H1 (cell line): Measurements from ENCODE around the gene NXPH4. TPM values are rescaled to one million over a fixed set of nuclear protein-coding genes. Genes with fewer than 3 reads are reported as not detected.

ENCODE experiments used
- CBX8 ChIP-seq: fragments of 300-800, 300-1000 bp; sonication (generic); IDR thresholded peaks from 2 replicates; pipeline ENCODE4 v1.7.1; 2016; ENCODE audit warnings: low read depth, low read length, borderline replicate concordance
- polyA plus RNA-seq, 7 experiments: library from polyadenylated mRNA; depleted of rRNA in 3 of 7; stranded (reverse) in 5 of 7; unstranded in 2 of 7; fragments of >200 nt in 5 of 7; fragments of 200-250 nt in 2 of 7; gene quantifications; 1 replicate in 5 of 7; 2 replicates in 1 of 7; 4 replicates in 1 of 7; pipeline versions ENCODE4 v1.2.1 to v1.2.3, GENCODE V29; 2011 to 2013; ENCODE audit warnings: missing spikeins in 2 of 7, mixed read lengths in 2 of 7
- total RNA-seq: library from RNA; stranded (reverse); fragmentation: NEBNext Ultra II Directional; extraction: Animal tissue kit (Norgen Biotek cat#: 25700); gene quantifications from 2 replicates; pipeline ENCODE4 v1.2.1, GENCODE V29; 2021
- TF ChIP-seq, protein P1 (sequence below), 3 experiments: IDR thresholded peaks; 1 replicate in 2 of 3; 2 replicates in 1 of 3; pipeline versions ENCODE4 v1.5.1 to v1.6.1; 2011; ENCODE audit warnings: low read length in 3 of 3, mild to moderate bottlenecking in 3 of 3, inconsistent platforms in 2 of 3, low read depth in 1 of 3, moderate library complexity in 1 of 3; ENCODE audit not compliant: insufficient read depth in 1 of 3; ENCODE audit errors: control extremely low read depth in 1 of 3

Gene NXPH4
- total and polyA plus RNA-seq, 2 of the 8 experiments (the other 6 are each of a cell fraction or from before 2014, with no cell fraction given), result 0.92 to 1.7 TPM

GRCh38 chr12:57232156-57232756 is 15.7 kb downstream of the NXPH4 start (continued):
- TF ChIP-seq, protein P1, sequence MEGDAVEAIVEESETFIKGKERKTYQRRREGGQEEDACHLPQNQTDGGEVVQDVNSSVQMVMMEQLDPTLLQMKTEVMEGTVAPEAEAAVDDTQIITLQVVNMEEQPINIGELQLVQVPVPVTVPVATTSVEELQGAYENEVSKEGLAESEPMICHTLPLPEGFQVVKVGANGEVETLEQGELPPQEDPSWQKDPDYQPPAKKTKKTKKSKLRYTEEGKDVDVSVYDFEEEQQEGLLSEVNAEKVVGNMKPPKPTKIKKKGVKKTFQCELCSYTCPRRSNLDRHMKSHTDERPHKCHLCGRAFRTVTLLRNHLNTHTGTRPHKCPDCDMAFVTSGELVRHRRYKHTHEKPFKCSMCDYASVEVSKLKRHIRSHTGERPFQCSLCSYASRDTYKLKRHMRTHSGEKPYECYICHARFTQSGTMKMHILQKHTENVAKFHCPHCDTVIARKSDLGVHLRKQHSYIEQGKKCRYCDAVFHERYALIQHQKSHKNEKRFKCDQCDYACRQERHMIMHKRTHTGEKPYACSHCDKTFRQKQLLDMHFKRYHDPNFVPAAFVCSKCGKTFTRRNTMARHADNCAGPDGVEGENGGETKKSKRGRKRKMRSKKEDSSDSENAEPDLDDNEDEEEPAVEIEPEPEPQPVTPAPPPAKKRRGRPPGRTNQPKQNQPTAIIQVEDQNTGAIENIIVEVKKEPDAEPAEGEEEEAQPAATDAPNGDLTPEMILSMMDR (IDR thresholded peaks at IDR 0.05; ENCODE audit: control extremely low read depth in 1 of 3, insufficient read depth in 1 of 3, low read depth in 1 of 3, low read length in 3 of 3), result no peak
- TF ChIP-seq CBX8, result no peak
- TF ChIP-seq, all 59 proteins: peak for 0
